ENCODE data around the gene WDR7.

WDR7 gene

DNA sequence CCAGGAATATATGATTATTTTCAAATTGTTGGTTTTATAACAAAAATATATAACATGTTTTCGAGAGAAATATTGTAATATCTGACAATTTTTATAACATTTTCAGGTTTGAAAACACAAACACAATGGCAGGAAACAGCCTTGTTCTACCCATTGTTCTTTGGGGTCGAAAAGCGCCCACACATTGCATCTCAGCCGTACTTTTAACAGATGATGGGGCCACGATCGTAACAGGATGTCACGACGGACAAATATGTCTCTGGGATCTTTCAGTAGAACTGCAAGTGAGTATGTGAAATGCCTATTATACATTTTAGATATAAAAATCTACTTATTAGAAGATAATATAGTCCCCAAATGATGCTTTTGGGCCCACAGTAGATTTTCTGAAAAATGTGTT is 21.2 kb downstream of the WDR7 start:
- no peak for TF ChIP-seq CTCF (IDR thresholded peaks at IDR 0.05; ENCODE audit: borderline replicate concordance, insufficient read depth, low read depth, low read length)
- H3K4me3 ChIP-seq (ENCODE audit: low read depth, low read length): no peak overlapping the region

DNA sequence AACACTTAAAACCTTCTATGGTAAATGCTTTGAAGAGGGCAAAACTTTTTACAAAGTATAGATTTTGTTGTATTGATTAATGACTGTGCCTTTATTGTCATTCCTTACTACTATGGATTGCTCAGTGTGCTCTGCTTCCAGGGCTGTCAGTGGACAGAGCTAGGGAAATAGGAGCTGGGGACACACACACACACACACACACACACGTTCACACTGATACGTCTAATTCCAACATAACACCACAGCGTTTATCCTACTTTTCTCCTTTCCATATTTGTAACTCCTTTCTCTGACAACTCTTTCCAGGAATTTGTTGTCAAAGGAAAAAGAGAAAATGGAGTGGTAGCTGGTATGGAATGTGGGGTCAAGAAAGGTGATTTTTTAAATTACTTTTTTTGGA is 21.8 kb downstream of the WDR7 start:
- no peak overlapping the region for H3K4me3 ChIP-seq (ENCODE audit: low read depth, low read length)
- TF ChIP-seq CTCF (IDR thresholded peaks at IDR 0.05; ENCODE audit: borderline replicate concordance, insufficient read depth, low read depth, low read length): no peak

- no peak for TF ChIP-seq CTCF (IDR thresholded peaks at IDR 0.05; ENCODE audit: borderline replicate concordance, insufficient read depth, low read depth, low read length)
Measured at GRCh38 chr18:56676639-56677038, 25.5 kb downstream of the WDR7 start.

GRCh38 chr18:56678836-56679565 is 27.8 kb downstream of the WDR7 start:
- no peak for TF ChIP-seq CTCF (IDR thresholded peaks at IDR 0.05; ENCODE audit: borderline replicate concordance, insufficient read depth, low read depth, low read length)
- H3K4me3 ChIP-seq (ENCODE audit: low read depth, low read length): no peak overlapping the region

More at GRCh38 chr18:56676639-56677038, 25.5 kb downstream of the WDR7 start:
- H3K4me3 ChIP-seq (ENCODE audit: low read depth, low read length): no peak overlapping the region

DNA sequence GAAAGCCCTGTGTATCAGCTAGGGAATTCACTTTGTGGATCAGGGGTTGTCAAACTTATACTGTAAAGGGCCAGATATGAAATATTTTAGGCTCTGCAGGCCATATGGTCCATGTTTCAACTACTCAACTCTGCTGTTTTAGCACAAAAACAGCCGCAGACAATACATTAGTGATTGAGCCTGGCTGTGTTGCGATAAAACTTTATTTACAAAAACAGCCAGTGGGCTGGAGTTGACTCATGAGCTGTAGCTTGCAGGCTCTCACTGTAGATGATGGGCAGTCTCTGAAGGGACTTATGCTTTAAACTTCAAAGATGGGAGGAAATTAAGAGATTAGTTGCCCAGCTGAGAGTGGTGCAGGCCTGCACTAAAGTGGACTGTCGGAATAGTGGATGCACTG is 33.1 kb downstream of the WDR7 start:
- TF ChIP-seq CTCF (IDR thresholded peaks at IDR 0.05; ENCODE audit: borderline replicate concordance, insufficient read depth, low read depth, low read length): no peak
- H3K4me3 ChIP-seq (ENCODE audit: low read depth, low read length): no peak overlapping the region

DNA sequence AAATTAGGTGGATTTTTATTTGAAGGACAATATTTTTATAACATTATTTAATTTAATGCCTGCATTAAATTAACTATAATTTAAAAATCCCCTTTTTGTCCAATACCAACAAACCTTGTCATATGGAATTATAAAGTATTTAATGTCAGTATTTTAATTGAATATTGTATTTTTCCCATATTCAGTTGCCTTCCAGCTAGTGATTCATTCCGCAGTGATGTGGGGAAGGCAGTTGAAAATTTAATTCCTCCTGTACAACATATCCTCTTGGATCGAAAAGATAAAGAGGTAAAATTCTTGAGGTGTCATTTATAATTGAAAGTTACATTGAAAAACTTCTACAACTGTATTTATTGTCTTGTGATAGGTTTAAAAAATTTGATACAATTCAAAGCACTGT is 40.4 kb downstream of the WDR7 start:
- no peak for TF ChIP-seq CTCF (IDR thresholded peaks at IDR 0.05; ENCODE audit: borderline replicate concordance, insufficient read depth, low read depth, low read length)
- H3K4me3 ChIP-seq (ENCODE audit: low read depth, low read length): no peak overlapping the region

DNA sequence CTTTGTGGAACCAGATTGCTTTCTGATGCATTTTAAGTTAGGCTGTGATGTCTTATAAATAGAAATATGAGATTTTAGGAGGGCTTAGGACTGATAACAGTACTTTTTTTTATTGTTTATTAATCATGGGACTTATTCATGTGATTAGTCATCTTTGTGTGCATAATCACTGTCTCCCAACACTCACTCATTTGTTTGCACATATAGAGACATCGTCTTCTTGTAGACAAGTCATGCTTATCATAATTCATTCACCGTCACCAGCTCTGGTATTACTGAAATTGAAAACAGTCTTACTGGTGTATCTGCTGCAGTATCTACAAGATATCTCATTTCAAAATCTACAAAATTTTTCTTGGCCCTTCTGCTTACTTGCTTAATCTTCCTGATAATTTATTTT is 45.8 kb downstream of the WDR7 start:
- no peak overlapping the region for H3K4me3 ChIP-seq (ENCODE audit: low read depth, low read length)
- TF ChIP-seq CTCF (IDR thresholded peaks at IDR 0.05; ENCODE audit: borderline replicate concordance, insufficient read depth, low read depth, low read length): no peak

Data from GM12875 (cell line).